WERI-Rb-1 (cell line): ENCODE measurements around the gene PCDHAC1.

Experiments
- DNase-seq: peaks from one replicate; pipeline ENCODE4 v3.0.0-alpha.2; 2020
- H3K27ac ChIP-seq: fragments of 250-450 bp; sonication (Bioruptor Pico); 2 replicates; pipeline ENCODE4 v1.5.1; 2020; ENCODE audit warnings: mild to moderate bottlenecking, moderate library complexity
- H3K27me3 ChIP-seq: fragments of 250-450 bp; sonication (Bioruptor Pico); 2 replicates; pipeline ENCODE4 v1.5.1; 2021; ENCODE audit warnings: mild to moderate bottlenecking, low read depth, moderate library complexity; ENCODE audit not compliant: insufficient read depth, severe bottlenecking
- H3K36me3 ChIP-seq: fragments of 250-450 bp; sonication (Bioruptor Pico); 2 replicates; pipeline ENCODE4 v1.5.1; 2020; ENCODE audit warnings: mild to moderate bottlenecking, moderate library complexity
- H3K4me3 ChIP-seq: 2 replicates; pipeline ENCODE4 v1.5.1; 2011; ENCODE audit warnings: low read depth, mild to moderate bottlenecking, control low read depth, low read length
- H3K9me3 ChIP-seq: fragments of 250-450 bp; sonication (Bioruptor Pico); 2 replicates; pipeline ENCODE4 v1.5.1; 2021; ENCODE audit warnings: mild to moderate bottlenecking, moderate library complexity; ENCODE audit not compliant: severe bottlenecking
- TF ChIP-seq, protein P1 (sequence below): IDR thresholded peaks from 2 replicates; pipeline ENCODE4 v1.5.1; 2011; ENCODE audit warnings: low read depth, mild to moderate bottlenecking, control low read depth, inconsistent platforms, low read length

Gene PCDHAC1

DNA sequence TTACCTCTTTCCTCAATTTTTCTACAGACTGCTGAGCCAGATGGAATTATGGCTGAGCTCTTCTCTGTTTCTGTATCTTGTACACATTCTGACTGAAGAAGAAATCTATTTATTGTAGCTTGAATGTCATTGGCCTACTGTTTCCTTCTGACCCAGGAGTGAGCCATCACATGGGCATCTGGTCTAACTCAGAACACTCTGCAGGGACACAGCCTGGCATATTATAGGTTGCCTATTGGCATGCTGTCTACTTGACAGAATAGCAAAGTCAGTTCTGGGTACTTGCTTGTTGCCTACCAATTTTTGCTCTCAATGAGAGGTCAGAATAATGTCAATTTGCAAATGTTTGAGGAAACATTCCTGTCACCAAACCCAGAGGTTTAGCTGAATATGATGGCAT is 47.5 kb downstream of the PCDHAC1 start:
- DNase-seq = no peak
- Histone ChIP-seq H3K36me3 (no peaks in the 10 kb centered on the region; the same call in none of the 2 replicates), H3K27ac (no peak overlapping the region), H3K27me3 (no peaks in the 10 kb centered on the region), H3K9me3 (no peaks in the 10 kb centered on the region), H3K4me3 (no peak overlapping the region)
- TF ChIP-seq, protein P1, sequence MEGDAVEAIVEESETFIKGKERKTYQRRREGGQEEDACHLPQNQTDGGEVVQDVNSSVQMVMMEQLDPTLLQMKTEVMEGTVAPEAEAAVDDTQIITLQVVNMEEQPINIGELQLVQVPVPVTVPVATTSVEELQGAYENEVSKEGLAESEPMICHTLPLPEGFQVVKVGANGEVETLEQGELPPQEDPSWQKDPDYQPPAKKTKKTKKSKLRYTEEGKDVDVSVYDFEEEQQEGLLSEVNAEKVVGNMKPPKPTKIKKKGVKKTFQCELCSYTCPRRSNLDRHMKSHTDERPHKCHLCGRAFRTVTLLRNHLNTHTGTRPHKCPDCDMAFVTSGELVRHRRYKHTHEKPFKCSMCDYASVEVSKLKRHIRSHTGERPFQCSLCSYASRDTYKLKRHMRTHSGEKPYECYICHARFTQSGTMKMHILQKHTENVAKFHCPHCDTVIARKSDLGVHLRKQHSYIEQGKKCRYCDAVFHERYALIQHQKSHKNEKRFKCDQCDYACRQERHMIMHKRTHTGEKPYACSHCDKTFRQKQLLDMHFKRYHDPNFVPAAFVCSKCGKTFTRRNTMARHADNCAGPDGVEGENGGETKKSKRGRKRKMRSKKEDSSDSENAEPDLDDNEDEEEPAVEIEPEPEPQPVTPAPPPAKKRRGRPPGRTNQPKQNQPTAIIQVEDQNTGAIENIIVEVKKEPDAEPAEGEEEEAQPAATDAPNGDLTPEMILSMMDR = no peak

DNA sequence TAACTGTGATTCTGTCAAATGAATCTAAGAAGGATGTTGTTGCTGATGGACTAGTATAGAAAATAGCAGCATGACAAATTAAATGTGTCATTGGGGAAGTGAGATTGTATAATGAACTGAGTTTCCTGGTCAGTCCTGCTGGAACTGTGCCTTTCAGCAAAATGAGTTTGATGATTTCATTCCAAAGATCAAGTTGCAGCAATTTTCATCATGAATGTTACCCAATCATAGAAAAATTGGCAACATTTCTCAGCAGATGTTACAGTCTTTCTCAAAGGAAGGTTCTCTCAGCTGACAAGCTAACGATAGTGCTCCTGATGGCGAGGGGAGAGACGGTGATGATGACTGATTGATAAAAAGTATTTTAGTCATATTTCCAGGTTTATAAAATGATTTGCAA is 50.9 kb downstream of the PCDHAC1 start:
- no peak for DNase-seq
- Histone ChIP-seq H3K4me3 (no peak overlapping the region), H3K27me3 (no peaks in the 10 kb centered on the region), H3K36me3 (no peaks in the 10 kb centered on the region; the same call in none of the 2 replicates), H3K27ac (no peak overlapping the region), H3K9me3 (no peaks in the 10 kb centered on the region)
- TF ChIP-seq, protein P1 = no peak

DNA sequence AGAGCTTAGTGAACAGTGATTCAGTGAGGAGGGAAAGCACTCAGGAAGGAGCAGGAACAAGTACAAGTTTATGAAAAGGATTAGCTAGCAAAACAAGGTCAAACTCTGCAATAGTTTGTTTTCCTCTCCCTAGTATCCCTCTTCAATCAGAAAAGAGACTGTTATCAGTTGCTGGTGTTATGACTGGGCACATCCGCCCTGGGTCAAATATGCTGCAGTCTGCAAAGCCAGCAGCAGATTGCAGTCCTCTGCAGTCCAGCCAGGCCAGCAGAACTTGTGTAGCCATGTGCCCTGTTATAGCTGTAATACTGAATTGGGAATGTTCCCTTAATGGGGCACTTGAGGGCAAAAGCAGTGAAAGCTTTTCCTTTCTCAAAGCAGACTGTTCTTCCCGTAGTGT is 52.2 kb downstream of the PCDHAC1 start:
- Histone ChIP-seq H3K36me3 (peaks cover 11% of the 10 kb centered on the region), H3K4me3 (no peak overlapping the region), H3K27me3 (no peaks in the 10 kb centered on the region), H3K27ac (no peak overlapping the region), H3K9me3 (no peaks in the 10 kb centered on the region)
- no peak for DNase-seq
- TF ChIP-seq, protein P1 = no peak

DNA sequence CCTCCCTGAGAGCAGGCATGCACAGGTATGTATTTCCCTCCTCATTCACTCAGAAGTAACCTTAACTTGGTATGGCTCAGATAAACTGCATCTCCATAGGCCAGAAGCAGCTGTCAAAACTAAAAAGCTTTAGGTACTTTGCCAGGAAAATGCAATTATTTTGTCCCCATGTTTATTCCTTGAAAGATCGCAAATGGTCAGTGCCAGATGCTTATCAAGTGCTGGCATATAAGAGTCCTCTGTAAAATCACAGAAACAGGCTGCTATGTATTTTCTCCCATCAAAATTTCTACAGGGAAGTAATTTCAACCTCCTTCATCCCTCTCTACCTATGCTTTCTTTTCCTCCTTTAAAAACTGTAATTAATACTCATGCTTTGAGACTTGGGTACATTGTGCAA is 52.9 kb downstream of the PCDHAC1 start:
- H3K27me3 ChIP-seq = no peaks in the 10 kb centered on the region
- TF ChIP-seq, protein P1 = no peak
- H3K27ac ChIP-seq = no peak overlapping the region
- no peaks in the 10 kb centered on the region for H3K9me3 ChIP-seq
- peaks cover 18% of the 10 kb centered on the region for H3K36me3 ChIP-seq
- no peak for DNase-seq
- no peak overlapping the region for H3K4me3 ChIP-seq
